DMS 273 treated with DMSO at 0.1 percent for 48 hours (cell line): ENCODE data around the gene PCK1.

ENCODE experiments used
- DNase-seq: peaks from one replicate; lab custom pipeline; 2025; lab: John Stamatoyannopoulos, UW

PCK1 gene

GRCh38 chr20:57561356-57562279 lies 708 bp downstream of the PCK1 start:
- DNase-seq, result no peak

- no peak for DNase-seq
Measured at GRCh38 chr20:57562541-57563465, 1.9 kb downstream of the PCK1 start.

DNA sequence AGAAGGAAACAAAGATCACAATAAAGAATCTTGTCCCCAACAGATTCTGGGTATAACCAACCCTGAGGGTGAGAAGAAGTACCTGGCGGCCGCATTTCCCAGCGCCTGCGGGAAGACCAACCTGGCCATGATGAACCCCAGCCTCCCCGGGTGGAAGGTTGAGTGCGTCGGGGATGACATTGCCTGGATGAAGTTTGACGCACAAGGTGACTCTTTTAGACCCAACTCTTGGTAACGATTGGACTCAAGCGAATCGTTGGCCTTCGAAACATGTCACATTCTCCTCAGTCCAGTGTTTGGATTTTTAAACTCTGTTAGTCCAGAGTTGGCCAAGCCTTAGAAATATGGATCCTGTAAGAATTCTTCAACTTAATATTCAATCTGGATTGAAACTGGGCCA lies 2.6 kb downstream of the PCK1 start:
- no peak for DNase-seq

GRCh38 chr20:57564180-57564802 lies 3.4 kb downstream of the PCK1 start:
- no peak for DNase-seq

DNA sequence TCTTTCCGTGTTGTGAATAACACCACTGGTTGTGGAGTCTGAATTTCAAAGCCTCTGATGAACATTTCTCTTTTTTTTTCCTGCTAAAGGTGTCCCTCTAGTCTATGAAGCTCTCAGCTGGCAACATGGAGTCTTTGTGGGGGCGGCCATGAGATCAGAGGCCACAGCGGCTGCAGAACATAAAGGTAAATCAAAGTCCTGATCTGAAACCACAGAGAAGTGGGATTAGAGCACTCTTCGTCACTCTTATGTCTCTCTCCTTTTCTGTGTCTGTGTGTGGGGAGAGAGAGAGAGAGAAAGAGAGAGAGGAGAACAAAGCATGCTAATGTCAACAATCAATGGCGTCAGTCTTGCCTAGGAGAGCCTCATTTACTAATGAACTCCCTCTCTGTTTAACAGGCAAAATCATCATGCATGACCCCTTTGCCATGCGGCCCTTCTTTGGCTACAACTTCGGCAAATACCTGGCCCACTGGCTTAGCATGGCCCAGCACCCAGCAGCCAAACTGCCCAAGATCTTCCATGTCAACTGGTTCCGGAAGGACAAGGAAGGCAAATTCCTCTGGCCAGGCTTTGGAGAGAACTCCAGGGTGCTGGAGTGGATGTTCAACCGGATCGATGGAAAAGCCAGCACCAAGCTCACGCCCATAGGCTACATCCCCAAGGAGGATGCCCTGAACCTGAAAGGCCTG lies 4.2 kb downstream of the PCK1 start:
- no peak for DNase-seq

DNA sequence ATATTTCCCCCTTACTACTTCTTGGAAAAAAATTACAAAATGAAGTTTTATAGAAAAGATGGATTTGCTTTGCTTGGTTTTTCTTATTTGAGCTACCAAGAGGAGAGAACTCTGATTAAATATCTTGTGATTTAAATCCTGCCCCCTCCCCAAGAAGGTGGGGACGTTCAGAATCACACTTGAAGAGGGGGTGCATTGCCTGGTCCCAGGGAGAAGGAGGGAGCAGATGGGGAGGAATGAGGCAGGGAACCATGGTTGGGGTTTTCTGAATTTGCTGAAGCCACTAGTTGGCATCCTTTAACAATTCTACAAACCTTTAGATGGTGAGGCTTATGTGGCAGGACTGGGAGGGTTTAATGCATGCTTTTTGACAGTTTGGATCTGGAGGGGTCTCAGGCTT lies 5.5 kb downstream of the PCK1 start:
- no peak for DNase-seq

- no peak for DNase-seq
Measured at GRCh38 chr20:57566803-57567459, 6.0 kb downstream of the PCK1 start.

DNA sequence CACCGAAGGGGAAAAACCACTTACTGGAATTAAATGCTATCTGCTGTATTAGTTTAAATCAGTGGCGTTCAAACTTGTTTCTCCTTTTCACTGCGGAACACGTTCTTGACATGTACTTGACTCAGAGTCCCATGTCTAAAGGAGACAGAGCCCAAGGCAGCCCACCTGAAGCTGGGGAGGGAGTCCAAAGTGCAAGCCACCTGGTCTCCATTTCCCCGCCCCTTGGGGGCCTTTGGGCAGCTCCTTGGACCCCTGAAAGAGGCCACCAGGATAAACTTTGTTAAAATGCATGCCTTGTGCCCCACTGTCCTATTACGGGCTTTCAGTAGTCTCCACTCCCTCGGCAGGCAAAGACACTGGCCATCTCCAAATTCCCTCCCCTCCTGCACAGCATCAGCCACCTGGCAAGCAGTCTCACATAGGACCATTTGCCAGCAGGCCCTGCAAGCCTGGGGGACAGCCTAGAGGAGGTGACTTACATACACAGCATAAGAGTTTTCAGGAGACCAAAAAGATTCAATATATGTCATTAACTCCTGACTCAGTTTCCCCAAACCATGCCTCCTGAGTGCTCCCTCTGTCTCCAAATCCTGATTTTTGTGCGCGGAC lies 6.7 kb downstream of the PCK1 start:
- DNase-seq, result no peak

DNA sequence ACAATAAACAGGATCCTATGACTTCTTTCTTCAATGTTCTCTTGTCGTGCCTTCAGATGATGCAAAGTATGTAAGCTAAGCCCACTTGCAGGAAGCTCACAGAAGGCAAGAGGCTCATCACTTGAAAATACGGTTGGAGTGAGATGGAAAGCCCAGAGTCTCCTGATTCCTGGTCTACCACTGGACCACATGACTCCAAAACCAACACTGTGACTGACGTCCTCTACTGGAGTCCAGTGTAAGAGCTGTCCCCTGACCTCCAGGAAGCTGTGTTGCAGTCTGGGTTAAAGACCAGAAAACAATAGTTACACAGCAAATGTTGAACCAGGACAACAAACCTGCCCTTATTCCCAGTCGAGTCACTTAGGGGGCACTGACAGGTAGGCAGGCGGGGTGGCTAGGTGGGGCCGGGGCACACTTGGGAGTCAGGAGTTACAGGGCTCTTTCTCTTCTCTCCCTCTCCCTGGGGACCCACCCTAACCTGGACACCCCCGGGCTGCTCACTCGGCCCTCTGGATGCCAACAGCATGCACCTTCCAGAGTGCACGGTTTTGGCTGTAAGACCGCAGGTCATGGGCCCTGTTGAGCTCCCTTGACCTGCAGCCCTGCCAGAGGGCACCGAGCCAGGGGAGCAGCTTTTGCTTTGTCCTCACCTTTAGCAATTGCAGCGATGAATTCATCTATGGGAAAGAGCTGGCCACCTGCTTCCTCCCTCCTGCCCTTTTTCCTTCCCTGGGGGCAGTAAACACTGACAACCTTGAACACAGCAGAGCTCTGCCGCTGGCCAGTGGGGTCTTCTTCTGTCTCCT lies 7.4 kb downstream of the PCK1 start:
- no peak for DNase-seq

DNA sequence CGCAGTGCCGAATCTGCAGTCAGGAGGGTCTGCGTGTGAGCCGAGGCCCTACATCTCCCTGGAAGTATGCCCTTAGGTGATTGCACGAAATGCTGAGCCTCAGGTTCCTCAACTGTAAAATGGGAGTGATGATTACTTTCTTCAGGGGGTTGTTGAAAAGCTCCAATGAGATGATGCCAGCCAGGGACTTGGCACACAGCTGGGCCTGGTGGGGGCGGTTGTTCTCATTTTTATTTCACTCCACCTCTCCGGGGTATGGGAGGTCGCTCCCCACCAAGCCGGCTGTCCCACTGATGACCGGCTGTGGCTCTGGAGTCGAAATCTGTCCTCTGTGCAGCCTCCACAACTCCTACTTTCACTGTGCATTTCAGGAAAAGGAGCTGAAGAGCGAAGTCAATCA lies 8.1 kb downstream of the PCK1 start:
- DNase-seq, result no peak

GRCh38 chr20:57570145-57570850 lies 9.4 kb downstream of the PCK1 start:
- no peak for DNase-seq

- DNase-seq, result no peak
Measured at GRCh38 chr20:57570920-57571319, 10.0 kb downstream of the PCK1 start.

- no peak for DNase-seq
Measured at GRCh38 chr20:57571782-57572416, 11.0 kb downstream of the PCK1 start.

- no peak for DNase-seq
Measured at GRCh38 chr20:57573242-57573641, 12.3 kb downstream of the PCK1 start.

DNA sequence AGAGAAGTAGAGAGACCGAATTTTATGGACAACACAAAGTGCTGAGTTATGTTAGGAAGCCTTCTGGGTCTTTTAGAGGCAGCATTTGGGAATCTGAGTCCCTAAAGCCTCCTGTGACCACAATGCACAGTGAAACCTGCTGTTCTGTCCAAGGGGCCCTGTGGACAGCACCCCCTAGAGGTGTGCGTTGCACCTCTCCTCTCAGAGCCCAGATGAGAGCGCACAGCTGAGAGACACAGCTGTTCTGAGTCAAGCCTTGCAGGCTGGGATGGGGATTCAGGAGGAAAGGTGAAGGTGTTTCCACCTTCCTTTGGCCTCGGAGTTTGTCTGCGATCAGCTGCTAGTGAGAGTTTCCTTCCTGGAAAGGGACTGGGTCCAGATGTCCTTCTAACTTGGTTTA lies 13.0 kb downstream of the PCK1 start:
- DNase-seq, result no peak

DNA sequence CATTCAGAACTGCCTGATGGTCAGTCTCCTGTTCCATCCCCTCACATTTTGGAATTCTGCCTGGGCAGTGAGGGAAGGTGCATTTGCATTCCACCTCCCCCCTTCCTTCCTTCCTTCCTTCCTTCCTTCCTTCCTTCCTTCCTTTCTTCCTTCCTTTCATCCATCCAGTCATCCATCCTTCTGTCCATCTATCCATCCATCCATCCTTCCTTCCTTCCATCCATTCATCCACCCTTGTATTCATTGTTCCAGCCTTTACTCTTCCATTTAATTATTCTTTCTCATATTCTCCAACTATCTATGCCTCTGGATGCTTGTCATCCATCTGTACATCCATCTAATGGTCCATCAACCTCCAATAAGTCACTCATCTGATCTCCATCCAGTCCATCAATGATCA lies 14.0 kb downstream of the PCK1 start:
- no peak for DNase-seq

- DNase-seq, result no peak
Measured at GRCh38 chr20:57576002-57576401, 15.1 kb downstream of the PCK1 start.

DNA sequence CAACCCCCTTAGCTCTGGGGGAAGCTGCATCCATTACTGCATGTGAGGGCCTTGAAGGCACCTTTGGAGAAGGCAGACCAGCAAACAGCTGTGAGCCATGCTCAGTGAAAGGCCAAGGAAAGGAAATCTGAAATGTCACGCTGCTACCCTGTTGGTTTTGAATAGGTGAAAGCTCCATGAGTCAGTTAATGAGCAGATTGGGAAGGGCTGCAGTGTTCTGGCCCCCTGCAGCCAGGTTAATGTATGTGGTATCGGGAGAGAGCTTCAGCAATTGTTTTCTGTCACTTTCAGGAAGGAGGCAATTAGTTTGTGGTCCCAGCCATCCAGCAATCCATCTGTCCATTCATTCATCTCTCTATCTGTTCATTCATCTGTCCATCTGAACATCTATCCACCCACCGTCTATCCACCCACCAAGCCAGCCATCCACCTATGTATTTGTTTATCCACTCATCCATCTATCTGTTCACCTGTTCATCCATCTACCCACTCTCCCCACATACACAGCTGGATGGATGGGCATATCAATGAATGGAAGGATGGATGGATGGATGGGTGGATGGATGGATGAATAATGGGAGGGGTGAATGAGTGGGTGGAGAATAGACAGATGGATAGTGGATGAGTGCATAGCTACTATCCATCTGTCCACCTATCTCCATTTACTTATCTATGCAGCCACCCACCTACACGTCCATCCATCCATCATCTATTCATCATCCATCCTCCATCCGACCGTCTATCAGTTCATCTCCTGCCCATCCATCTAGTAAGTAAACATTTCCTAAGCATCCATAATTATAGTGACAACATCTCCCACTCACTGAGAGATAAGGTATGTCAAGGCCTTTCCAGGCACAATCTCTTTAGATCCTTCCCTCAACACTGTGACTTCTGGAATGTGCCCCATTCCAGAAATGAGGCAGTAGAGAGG lies 16.0 kb downstream of the PCK1 start:
- DNase-seq, result no peak
